ENCODE results near the gene DHRSX. TPM values are rescaled to one million over a fixed set of nuclear protein-coding genes. Genes with fewer than 3 reads are reported as not detected.
A peak's percentile ranks its signal among the peaks of the same experiment; 100 is the strongest.

The DHRSX gene
- total and polyA plus RNA-seq, 9 of the 15 experiments (the other 6 are each of a cell fraction or from before 2014, with no cell fraction given), result 0.59 to 11.0 (median 6.2) TPM

GRCh38 chrX:2502668-2503519 lies 2.1 kb upstream of the DHRSX start (continued):
- TF ChIP-seq PBX2 (CRISPR knock-in tag; IDR thresholded peaks at IDR 0.05; ENCODE audit: low read depth), result no peak
- TF ChIP-seq PBX2 (tag; conservative IDR thresholded peaks at IDR 0.05; ENCODE audit: low read depth), result peak; percentile 73
- TF ChIP-seq ZBED1 (IDR thresholded peaks at IDR 0.05), result peak; percentile 71; the same call in 1 of the 2 replicates
- TF ChIP-seq MYBL2 (IDR thresholded peaks at IDR 0.05; ENCODE audit: low read depth), result no peak
- TF ChIP-seq MYBL2 (CRISPR knock-in tag; IDR thresholded peaks at IDR 0.05; ENCODE audit: borderline replicate concordance), result no peak
- no peak for TF ChIP-seq ZNF407 (IDR thresholded peaks at IDR 0.05; ENCODE audit: low read depth)
- no peak for TF ChIP-seq ZNF224 (CRISPR knock-in tag; IDR thresholded peaks at IDR 0.05)
- no peak for TF ChIP-seq SIN3A (IDR thresholded peaks at IDR 0.05; ENCODE audit: borderline replicate concordance in 2 of 2, control insufficient read depth in 1 of 2, low read depth in 2 of 2, low read length in 2 of 2)
- TF ChIP-seq SAFB (IDR thresholded peaks at IDR 0.05; ENCODE audit: borderline replicate concordance, low read depth, low read length), result no peak
- TF ChIP-seq CEBPG (CRISPR knock-in tag; IDR thresholded peaks at IDR 0.05), result no peak
- peak in 1 of 2 experiments; percentile 53; a peak in 2 of 4 replicates for TF ChIP-seq CEBPG (tag; conservative IDR thresholded peaks at IDR 0.05 in 1 of 2, IDR thresholded peaks at IDR 0.05 in 1 of 2)
- no peak for TF ChIP-seq ZNF57 (CRISPR knock-in tag; IDR thresholded peaks at IDR 0.05)
- no peak for TF ChIP-seq PTBP1 (IDR thresholded peaks at IDR 0.05; ENCODE audit: low read depth, low read length)
- TF ChIP-seq RAD21 (CRISPR knock-in tag; conservative IDR thresholded peaks at IDR 0.05 in 1 of 2, IDR thresholded peaks at IDR 0.05 in 1 of 2), result no peak
- peak; percentile 83 for TF ChIP-seq IRF9 (tag; IDR thresholded peaks at IDR 0.05)
